Measurements from ENCODE around the gene TMEM120B.

- TF ChIP-seq CTCF (IDR thresholded peaks at IDR 0.05; ENCODE audit: low read depth, low read length, poor library complexity, severe bottlenecking) (peak; percentile 43), EZH2phosphoT487 (IDR thresholded peaks at IDR 0.05; ENCODE audit: borderline replicate concordance, low read length) (no peak)
These were observed at the start of gene TMEM120B for GRCh38 chr12:121712461-121713256.

Data from DOHH2 (cell line).